SU-DHL-6 (cell line): Measurements from ENCODE around the gene SEL1L2.

Experiments
- EZH2phosphoT487 ChIP-seq: fragments of 200-600 bp; sonication (generic), shearing (Covaris generic); conservative IDR thresholded peaks from 2 replicates; pipeline ENCODE4 v1.6.1; 2018; ENCODE audit warnings: mild to moderate bottlenecking, antibody characterized with exemption, low read length, moderate library complexity, mixed read lengths
- TF ChIP-seq, protein P1 (sequence below): fragments of 200-600 bp; sonication (generic); IDR thresholded peaks from one replicate; pipeline ENCODE4 v1.5.1; 2017; ENCODE audit warnings: antibody characterized with exemption, mild to moderate bottlenecking, low read length, moderate library complexity; ENCODE audit not compliant: insufficient read depth, poor library complexity, severe bottlenecking

DNA sequence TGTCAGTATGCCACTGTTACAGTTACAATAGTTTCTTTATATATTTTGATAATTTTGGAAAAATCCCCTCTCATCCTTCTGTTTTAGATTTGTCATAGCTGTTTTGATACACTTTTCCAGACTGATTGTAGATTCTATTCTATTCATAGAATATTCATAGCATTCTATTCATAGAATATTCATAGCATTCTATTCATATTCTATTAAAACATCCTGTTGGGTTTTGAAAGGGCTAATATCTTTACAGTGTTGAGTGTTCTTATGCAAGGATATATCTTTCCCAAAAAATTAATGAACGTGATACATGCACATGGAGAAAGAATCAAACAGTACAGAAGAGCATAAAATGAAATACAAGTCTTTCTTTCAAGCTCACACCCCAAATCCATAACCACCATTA, 42.9 kb upstream of the SEL1L2 start:
- TF ChIP-seq, protein P1, sequence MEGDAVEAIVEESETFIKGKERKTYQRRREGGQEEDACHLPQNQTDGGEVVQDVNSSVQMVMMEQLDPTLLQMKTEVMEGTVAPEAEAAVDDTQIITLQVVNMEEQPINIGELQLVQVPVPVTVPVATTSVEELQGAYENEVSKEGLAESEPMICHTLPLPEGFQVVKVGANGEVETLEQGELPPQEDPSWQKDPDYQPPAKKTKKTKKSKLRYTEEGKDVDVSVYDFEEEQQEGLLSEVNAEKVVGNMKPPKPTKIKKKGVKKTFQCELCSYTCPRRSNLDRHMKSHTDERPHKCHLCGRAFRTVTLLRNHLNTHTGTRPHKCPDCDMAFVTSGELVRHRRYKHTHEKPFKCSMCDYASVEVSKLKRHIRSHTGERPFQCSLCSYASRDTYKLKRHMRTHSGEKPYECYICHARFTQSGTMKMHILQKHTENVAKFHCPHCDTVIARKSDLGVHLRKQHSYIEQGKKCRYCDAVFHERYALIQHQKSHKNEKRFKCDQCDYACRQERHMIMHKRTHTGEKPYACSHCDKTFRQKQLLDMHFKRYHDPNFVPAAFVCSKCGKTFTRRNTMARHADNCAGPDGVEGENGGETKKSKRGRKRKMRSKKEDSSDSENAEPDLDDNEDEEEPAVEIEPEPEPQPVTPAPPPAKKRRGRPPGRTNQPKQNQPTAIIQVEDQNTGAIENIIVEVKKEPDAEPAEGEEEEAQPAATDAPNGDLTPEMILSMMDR, result no peak
- no peak for TF ChIP-seq EZH2phosphoT487
